T follicular helper cell (primary cell): ENCODE data around the gene HECTD2.
"Not testable (repeated sequence)": the region's sequence is repeated elsewhere in the genome, so short reads cannot be mapped to it uniquely, and the experiment has no call there.

Experiments used
- DNase-seq: peaks from one replicate; pipeline ENCODE4 v3.0.0-alpha.2; 2020; ENCODE audit warnings: low read depth

Gene HECTD2

GRCh38 chr10:91536733-91537132 lies 126.6 kb downstream of the HECTD2 start:
- no peak for DNase-seq

- no peak for DNase-seq
Measured at GRCh38 chr10:91537614-91538383, 127.7 kb downstream of the HECTD2 start.

GRCh38 chr10:91539930-91540329 lies 129.8 kb downstream of the HECTD2 start:
- no peak for DNase-seq

GRCh38 chr10:91540733-91541132 lies 130.6 kb downstream of the HECTD2 start:
- DNase-seq = no peak

DNA sequence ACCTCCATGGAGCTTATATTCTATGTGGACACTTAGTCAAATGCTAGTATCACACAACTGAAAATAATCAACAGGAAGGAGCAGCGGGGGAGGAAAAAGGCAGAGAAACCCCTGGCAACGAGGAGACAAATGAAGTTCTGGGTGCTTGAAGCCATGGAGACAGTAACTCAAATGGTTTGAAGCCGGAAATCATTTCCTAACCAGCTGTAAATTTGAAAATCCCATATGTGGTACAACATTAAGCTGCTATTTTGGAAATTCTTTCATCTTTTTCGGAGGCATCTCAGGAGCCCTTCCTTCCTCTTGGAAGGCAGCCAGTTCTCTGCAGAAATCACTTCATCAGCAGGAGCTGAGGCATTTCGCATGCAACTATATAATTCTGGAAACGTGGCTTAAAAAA lies 131.3 kb downstream of the HECTD2 start:
- DNase-seq = no peak

DNA sequence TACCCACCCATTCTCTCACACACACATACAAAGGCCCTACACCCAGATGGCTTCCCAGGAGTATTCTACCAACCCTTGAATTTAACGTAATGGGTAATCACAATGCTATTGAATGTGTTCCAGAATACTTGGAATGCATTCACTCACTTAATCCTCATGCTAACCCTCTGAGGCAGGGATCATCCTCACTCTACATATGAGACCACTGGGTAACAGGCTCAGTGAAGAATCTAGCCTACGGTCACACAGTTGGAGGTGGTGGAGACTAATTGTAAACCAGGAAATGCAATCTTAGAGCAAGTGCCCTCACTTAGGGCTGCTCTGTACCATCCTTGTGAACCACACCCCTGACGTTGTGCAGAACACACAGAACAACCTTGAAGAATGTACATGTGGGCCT lies 135.2 kb downstream of the HECTD2 start:
- no peak for DNase-seq

DNA sequence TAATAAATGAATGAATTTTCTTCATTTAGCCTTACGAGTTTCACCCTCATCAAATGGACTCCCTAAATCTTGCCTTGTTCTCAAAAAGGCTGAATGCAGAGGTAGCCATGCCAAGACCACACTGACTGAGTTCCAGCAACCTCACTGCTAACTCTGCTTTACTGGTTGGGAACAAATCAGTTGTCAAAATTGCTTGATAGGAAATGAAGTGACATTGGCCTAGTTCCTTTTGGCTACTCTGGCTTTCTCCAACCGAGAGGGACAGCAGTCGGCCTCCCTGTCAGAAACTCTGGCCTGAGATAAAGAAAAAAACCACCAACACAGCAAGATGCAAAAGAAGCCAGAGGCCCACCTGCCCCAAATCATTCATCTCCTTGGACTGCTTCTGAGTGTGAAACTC lies 135.7 kb downstream of the HECTD2 start:
- DNase-seq = no peak

DNA sequence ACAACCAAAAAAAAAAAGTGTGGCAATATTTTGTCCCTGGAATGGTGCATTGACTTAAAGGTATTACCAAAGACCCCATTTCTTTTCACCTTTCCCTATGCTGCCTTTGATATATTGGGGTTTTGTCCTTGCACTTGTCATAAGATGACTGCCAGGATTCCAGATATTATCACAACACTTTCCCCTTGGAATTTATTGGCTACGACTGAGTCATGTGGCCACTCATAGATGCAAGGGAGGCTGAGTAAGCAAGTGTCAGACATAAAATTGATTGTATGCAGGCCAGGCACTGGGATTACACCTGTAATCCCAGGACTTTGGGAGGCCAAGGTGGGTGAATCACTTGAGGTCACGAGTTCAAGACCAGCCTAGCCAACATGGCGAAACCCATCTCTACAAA lies 139.1 kb downstream of the HECTD2 start:
- no peak for DNase-seq

DNA sequence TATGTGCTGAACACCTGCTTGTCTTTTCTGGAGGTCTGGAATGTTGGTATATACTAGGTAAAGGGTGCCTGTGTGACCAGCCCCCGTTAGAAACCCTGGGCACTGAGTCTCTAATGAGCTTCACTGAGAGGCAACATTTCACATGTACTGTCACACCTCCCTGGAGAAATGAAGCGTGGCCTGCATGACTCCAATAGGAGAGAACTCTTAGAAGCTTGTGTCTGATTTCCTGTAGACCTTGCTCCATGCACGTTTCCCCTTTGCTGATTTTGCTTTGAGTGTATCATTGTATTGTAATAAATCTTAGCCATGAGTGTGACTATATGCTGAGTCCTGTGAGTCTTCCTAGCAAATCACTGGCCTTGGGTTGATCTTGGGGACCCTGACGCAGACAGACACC lies 139.9 kb downstream of the HECTD2 start:
- DNase-seq = no peak

- DNase-seq = no peak
Measured at GRCh38 chr10:91551856-91552255, 141.7 kb downstream of the HECTD2 start.

DNA sequence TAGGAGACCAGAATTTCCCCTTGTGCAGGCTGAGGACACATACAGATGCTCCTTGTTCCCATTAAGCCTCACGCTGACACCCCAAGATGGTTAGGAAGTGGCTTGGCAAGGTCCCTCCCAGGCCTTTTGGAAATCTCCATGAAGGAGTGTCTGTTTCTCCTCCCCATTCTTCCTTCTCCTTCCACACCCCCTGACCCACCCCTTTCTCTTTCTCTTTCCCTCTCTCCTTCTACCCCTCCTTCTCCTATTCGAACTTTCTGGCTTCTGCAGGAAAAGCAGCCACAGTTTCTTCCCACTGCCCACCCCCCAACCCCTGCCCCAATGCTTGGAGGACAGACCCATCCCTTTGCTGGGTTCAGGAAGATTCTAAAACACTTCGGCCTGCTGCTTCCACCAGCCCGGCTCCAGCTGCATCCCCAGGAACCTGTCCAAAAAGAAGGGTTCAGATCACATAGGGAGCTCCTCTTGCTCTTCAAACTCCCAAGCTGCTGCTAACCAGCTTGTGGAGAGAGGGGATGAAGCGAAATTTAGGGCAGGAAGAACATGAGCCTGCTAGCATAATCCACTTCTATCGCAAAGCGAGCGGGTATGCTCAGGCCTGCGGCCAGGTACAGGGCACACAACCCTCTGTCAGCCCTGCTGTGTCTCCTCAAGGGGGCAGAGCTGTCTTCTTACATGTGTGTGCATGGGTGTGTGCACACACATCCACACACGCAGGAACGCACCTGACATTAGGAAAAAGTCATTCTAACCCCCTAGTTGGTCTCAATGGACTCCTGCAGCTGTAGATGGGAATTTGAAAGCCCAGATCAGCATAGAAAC lies 142.3 kb downstream of the HECTD2 start:
- DNase-seq = no peak

DNA sequence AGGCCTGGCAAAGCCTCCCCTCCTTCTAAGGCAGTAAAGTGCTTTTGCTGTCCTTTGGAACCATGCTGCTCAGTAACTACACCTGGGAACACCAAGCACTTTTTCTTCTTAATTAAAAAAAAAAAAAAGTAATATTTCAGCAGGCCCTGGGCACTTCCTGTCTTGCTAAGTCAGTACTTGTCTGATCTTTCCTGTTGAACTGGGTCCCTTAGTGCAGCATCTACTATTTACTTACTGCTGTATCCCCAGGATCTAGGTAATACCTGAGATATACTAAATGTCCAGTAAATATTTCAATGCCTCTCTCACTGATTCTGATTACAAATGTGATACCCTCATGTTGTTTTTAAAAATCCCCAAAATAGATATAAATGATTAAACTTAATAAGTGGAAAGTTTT lies 145.3 kb downstream of the HECTD2 start:
- DNase-seq = no peak

- no peak for DNase-seq
Measured at GRCh38 chr10:91556691-91557566, 146.8 kb downstream of the HECTD2 start.

- no peak for DNase-seq
Measured at GRCh38 chr10:91557651-91558111, 147.5 kb downstream of the HECTD2 start.

- no peak for DNase-seq
Measured at GRCh38 chr10:91558473-91558872, 148.3 kb downstream of the HECTD2 start.

DNA sequence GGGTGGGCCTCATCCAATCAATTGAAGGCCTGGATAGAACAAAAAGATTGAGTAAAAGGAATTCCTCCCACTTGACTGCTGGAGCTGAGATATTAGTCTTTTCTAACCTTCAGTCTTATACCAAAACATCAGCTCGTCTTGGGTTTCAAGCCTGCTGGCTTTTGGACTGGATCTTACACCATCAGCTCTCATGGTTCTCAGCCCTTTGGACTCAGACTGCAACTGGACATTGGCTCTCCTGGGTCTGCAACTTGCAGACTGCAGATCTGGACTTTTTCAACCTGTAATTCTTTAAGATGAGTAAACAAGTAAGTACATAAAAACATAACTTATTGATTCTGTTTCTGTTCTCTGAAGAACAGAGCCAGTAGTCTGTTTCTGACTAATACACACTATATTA lies 149.0 kb downstream of the HECTD2 start:
- no peak for DNase-seq

- DNase-seq = no peak
Measured at GRCh38 chr10:91559750-91560149, 149.6 kb downstream of the HECTD2 start.

DNA sequence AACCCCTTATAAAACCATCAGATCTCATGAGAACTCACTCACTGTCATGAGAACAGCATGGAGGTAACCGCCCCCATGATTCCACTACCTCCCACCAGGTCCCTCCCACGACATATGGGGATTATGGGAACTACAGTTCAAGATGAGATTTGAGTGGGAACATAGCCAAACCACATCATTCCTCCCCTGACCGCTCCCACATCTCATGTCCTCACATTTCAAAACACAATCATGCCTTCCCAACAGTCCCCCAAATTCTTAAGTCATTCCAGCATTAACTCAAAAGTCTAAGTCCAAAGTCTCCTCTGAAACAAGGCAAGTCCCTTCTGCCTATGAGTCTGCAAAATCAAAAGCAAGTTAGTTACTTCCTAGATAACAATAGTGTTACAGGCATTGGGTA lies 150.7 kb downstream of the HECTD2 start:
- not testable (repeated sequence) for DNase-seq

DNA sequence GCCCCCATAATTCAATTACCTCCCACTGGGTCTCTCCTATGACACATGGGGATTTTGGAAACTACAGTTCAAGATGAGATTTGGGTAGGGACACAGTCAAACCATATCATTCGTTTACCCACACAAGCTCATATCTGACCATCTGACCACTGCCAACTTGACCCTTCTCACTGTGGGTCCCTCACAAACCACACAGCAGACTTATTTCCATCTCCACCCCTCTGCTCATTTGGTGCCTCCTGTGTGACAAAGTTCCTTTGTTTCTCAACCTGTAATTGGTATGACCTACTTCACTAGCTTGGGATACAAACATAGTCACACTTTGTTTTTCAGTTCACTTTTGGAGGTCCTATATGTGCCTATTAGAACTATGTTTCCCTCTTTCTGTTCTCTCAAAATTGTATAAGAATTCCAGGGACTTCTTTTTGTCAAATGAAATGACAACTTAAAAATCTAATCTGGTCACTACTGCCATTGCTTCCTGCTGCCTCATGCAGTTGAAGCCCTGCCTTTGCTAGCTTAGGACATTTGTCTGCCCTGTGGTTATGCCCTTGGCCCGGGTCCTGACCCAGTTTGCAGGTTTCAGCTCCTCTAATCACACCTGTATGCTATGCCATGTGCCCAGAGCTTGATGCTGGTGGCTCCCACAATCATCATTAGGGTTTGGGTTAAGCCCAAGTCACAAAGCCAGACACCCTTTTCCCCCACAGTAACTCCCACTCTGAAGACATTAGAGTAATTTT lies 152.9 kb downstream of the HECTD2 start:
- no peak for DNase-seq

- no peak for DNase-seq
Measured at GRCh38 chr10:91564026-91564425, 153.9 kb downstream of the HECTD2 start.
